ENCODE results near the gene NCAPD3.

The NCAPD3 gene

DNA sequence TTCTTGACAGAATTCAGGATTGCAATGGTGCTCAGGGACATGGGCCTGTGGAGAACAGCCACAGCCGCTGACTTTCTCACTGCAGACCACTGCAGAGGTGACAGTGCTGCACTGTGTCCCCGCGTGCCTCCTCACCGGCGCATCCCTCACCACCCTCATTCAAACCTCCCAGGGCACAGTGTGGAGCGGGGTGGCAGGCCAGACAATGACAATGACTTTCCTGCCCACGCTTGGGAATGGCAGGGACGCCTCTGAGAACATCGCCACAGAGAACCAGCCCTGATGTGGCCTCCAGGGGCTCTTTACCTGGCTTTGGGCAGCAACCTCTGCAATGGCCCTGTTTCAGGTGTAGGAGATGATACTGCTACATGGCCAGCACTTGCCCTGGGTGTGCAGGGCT, 65.7 kb downstream of the NCAPD3 start:
- DNase-seq, result no peak

DNA sequence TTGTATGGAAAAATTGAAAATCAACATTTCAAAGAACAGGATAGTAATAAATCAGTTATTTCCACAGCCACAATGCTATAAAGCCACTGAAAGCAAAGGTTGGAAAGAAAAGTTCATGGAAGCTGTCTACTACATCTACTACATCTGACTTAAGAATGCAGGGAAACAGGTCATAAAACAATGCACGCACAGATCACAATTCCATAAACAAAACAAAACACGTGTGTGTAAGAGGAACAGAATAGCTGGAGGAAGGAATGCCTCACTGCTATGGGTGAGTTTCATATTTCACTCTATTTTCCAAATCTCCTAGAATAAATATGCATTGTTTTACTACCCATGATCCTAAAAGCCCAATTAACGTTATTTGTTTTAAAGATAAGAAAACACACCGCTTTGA, 66.3 kb downstream of the NCAPD3 start:
- DNase-seq, result no peak

- DNase-seq, result no peak
Measured at GRCh38 chr11:134155946-134156865, 67.6 kb downstream of the NCAPD3 start.

DNA sequence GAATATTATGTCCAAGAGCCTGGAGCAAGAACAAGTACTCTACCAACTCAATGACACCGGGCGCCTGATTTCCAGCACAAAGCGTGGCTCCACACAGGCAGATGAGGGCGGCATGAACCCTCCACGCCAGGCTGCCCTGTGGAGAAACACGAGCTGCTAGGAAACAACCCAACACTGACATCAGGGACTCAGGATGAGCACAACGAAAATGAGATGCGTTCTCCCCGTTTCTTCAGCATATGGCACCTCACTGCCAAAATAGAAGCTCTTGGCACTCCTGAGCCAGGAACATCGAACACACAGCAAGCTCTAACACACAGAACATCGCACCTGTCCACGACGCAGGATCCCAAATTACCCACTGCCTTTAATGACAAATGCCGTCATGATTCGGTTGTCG, 68.3 kb downstream of the NCAPD3 start:
- DNase-seq, result no peak

DNA sequence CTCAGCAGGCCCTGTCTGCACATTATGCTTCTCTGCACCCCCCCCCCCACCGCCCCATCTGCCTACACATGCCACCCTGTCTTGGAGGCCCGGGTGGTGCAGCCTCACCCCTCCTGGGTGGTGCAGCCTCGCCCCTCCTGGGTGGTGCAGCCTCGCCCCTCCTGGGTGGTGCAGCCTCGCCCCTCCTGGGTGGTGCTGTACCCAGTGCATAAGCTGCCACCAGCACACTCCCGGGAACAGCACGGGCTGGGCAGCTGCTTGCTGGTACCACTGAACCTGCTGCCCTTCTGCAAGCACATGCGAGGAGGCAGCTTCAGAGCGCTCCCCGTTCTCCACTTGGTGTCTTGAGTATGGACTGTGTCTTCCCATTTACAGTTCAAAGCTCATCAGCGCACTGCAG, 69.3 kb downstream of the NCAPD3 start:
- no peak for DNase-seq

DNA sequence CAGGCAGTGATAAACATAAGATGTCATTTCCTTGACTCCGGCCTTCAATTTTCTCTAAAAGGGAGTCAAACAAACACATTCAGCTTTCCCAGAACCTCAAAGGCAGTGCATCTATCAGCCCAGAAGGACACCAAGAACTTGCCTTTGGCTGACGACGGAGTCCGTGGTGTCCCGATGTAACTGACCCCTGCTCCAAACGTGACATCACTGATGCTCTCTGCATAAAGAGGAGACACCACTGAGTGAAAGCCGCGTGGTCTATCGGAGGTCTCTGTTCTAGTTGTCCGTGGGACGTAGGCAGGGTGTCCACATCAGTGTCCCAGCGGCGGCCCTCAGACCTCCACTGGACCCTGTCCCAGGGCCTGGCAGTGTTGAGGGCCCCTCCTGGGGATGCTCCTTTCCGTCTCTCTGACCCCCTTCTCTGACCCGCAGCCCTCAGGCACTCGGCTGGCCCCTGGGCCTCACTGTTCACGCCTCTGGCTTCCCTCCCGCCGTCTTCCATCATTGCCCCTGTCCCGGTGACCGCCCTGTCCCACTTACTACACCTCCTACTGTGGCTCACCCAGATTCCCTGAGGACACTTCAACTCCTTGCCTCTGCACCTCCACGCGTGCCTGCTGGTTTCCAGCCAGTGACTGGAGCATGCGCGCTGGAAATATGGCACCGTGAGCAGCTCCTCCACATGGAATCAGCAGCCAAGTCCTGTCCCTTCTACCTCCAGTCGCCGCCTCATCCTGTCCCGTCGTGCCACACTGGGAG, 70.4 kb downstream of the NCAPD3 start:
- no peak for DNase-seq

DNA sequence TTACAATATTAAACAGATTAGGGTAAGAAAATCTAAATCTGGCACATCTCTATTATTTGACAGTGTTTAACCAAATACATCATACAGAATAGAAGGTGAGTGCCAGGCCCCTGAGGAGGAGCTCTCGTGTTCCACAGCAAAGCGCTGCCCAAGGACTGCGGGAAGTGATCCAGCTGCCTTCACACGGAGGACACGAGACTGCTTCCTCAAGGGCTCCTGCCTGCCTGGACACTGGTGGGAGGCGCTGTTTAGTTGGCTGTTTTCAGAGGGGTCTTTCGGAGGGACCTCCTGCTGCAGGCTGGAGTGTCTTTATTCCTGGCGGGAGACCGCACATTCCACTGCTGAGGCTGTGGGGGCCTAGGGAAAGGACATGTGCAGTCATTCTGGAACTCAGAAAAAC, 71.1 kb downstream of the NCAPD3 start:
- DNase-seq, result no peak

DNA sequence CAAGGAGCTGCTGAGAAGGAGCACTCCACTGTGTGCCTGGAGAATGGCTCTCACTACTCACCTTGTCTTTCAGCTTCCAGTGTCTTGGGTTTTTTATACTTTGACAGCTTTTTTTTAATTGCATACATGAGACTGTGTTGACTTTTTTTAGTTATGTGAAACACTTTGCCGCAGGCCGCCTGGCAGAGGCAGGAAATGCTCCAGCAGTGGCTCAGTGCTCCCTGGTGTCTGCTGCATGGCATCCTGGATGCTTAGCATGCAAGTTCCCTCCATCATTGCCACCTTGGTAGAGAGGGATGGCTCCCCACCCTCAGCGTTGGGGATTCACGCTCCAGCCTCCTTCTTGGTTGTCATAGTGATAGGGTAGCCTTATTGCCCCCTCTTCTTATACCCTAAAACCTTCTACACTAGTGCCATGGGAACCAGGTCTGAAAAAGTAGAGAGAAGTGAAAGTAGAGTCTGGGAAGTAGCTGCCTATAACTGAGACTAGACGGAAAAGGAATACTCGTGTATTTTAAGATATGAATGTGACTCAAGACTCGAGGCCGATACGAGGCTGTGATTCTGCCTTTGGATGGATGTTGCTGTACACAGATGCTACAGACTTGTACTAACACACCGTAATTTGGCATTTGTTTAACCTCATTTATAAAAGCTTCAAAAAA, 72.6 kb downstream of the NCAPD3 start:
- no peak for DNase-seq

- DNase-seq, result no peak
Measured at GRCh38 chr11:134150195-134150903, 73.4 kb downstream of the NCAPD3 start.

DNA sequence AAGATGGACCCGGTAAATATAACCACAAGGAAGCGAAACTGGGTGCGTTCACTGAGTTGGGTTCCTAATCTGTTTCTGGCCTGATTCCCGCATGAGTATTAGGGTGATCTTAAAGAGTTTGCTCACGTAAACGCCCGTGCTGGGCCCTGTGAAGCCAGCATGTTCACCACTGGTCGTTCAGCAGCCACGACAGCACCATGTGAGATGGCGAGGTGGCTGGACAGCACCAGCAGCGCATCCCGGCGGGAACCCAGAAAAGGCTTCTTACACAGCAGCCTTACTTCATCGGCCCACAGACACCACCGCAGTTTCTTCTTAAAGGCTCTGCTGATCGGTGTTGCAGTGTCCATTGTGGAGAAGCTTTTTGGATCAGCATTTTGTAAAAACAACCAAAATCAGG, 74.4 kb downstream of the NCAPD3 start:
- DNase-seq, result no peak

- DNase-seq, result no peak
Measured at GRCh38 chr11:134146598-134146997, 77.2 kb downstream of the NCAPD3 start.

- no peak for DNase-seq
Measured at GRCh38 chr11:134145715-134146114, 78.1 kb downstream of the NCAPD3 start.

- DNase-seq, result no peak
Measured at GRCh38 chr11:134144744-134145143, 79.0 kb downstream of the NCAPD3 start.

DNA sequence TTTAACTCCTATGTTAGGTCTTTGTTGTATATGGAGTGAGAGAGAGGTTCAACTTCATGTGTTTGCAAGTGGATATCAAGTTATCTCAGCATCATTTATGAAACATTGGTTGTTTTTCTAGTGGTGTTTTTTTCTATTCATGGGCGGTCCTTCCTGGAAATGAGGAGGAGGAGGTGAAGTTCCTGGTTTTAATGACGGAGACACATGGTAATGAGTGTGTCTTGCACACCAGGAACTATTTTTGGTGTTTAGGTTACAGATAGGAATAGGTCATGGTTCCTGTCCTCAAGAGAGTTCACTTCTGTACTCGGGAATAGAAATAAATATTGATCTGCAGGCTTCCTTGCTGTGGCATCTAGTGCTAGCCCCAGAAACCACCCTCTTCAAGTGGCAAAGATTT, 80.0 kb downstream of the NCAPD3 start:
- DNase-seq, result no peak

GRCh38 chr11:134142536-134142935, 81.2 kb downstream of the NCAPD3 start:
- no peak for DNase-seq

GRCh38 chr11:134140961-134141490, 82.7 kb downstream of the NCAPD3 start:
- no peak for DNase-seq

- DNase-seq, result no peak
Measured at GRCh38 chr11:134139873-134140331, 83.9 kb downstream of the NCAPD3 start.

GRCh38 chr11:134139303-134139872, 84.4 kb downstream of the NCAPD3 start:
- DNase-seq, result no peak

GRCh38 chr11:134138376-134138775, 85.4 kb downstream of the NCAPD3 start:
- no peak for DNase-seq

DNA sequence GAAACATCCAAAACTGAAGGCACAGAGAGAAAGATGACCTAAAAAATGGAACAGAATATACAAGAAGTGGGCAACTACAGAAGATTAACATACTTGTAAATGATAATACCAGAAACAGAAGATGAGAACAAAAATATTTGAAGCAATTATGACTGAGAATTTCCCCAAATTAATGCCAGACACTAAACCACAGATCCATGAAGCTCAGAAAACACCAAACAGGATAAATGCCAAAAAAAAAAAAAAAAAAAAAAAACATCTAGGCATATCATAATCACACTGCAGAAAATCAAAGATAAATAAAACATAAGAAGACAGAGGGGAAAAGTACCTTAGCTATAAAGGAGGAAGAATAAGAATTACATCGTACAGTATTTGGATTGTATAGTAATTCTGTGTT, 89.6 kb downstream of the NCAPD3 start:
- no peak for DNase-seq

- no peak for DNase-seq
Measured at GRCh38 chr11:134132808-134133207, 91.0 kb downstream of the NCAPD3 start.

GRCh38 chr11:134131628-134132244, 92.0 kb downstream of the NCAPD3 start:
- DNase-seq, result no peak

Data from DMS153 (cell line).